BLaER1 treated with 17β-estradiol and CSF1 and Interleukin-3, amounts not matched to agents 10 nM and 100 nM (cell line): ENCODE data around the gene SLC9C2.
"Not testable (repeated sequence)": the region's sequence is repeated elsewhere in the genome, so short reads cannot be mapped to it uniquely, and the experiment has no call there.

Experiments used
- H3K27ac ChIP-seq, 11 experiments: shearing (Covaris generic); formaldehyde crosslinking; 2 replicates each; pipeline ENCODE4 v1.8.1; 2022
- H3K27me3 ChIP-seq, 11 experiments: shearing (Covaris generic); formaldehyde crosslinking; 2 replicates each; pipeline ENCODE4 v1.8.1; 2022
- H3K36me3 ChIP-seq, 11 experiments: shearing (Covaris generic); formaldehyde crosslinking; 2 replicates each; pipeline ENCODE4 v1.8.1; 2022
- H3K4me1 ChIP-seq, 10 experiments: shearing (Covaris generic); formaldehyde crosslinking; 2 replicates each; pipeline ENCODE4 v1.8.1; 2022
- H3K4me2 ChIP-seq, 11 experiments: shearing (Covaris generic); formaldehyde crosslinking; 2 replicates each; pipeline ENCODE4 v1.8.1; 2022
- H3K4me3 ChIP-seq, 10 experiments: shearing (Covaris generic); formaldehyde crosslinking; 2 replicates each; pipeline ENCODE4 v1.8.1; 2022
- H3K9ac ChIP-seq, 11 experiments: shearing (Covaris generic); formaldehyde crosslinking; 2 replicates each; pipeline ENCODE4 v1.8.1; 2022
- H3K9me3 ChIP-seq, 11 experiments: shearing (Covaris generic); formaldehyde crosslinking; replicated peaks in 1 of 11; 2 replicates each; pipeline ENCODE4 v1.8.1; 2022
- H4K20me1 ChIP-seq, 11 experiments: shearing (Covaris generic); formaldehyde crosslinking; 2 replicates each; pipeline ENCODE4 v1.8.1; 2022
- Cebpa-rat ChIP-seq, 11 experiments: shearing (Covaris generic); IDR thresholded peaks; 2 replicates each; pipeline ENCODE4 v1.8.1; 2022

SLC9C2 gene

GRCh38 chr1:173536223-173536622 lies 66.6 kb downstream of the SLC9C2 start:
- no peak overlapping the region for H3K9ac ChIP-seq
- no peaks in the 10 kb centered on the region for H3K27me3 ChIP-seq
- no peaks in the 10 kb centered on the region for H3K4me1 ChIP-seq
- no peak overlapping the region for H3K27ac ChIP-seq
- TF ChIP-seq Cebpa-rat (IDR thresholded peaks at IDR 0.05): no peak
- no peak overlapping the region for H3K4me2 ChIP-seq
- H3K9me3 ChIP-seq: no peaks in the 10 kb centered on the region; a peak in 1 of 22 replicates
- no peak overlapping the region for H3K4me3 ChIP-seq
- H3K36me3 ChIP-seq: no peaks in the 10 kb centered on the region
- H4K20me1 ChIP-seq: no peaks in the 10 kb centered on the region

GRCh38 chr1:173532237-173532636 lies 70.6 kb downstream of the SLC9C2 start:
- no peak for TF ChIP-seq Cebpa-rat (IDR thresholded peaks at IDR 0.05)
- no peak overlapping the region for H3K27ac ChIP-seq
- H3K36me3 ChIP-seq: no peaks in the 10 kb centered on the region
- no peak overlapping the region for H3K4me2 ChIP-seq
- H3K4me1 ChIP-seq: no peaks in the 10 kb centered on the region
- H3K4me3 ChIP-seq: no peak overlapping the region
- H3K9ac ChIP-seq: no peak overlapping the region
- no peaks in the 10 kb centered on the region for H3K9me3 ChIP-seq
- no peaks in the 10 kb centered on the region for H3K27me3 ChIP-seq
- no peaks in the 10 kb centered on the region for H4K20me1 ChIP-seq

GRCh38 chr1:173530795-173531693 lies 71.8 kb downstream of the SLC9C2 start:
- Histone ChIP-seq H3K9me3 (no peaks in the 10 kb centered on the region), H3K4me2 (no peak overlapping the region), H3K27ac (no peak overlapping the region), H3K36me3 (no peaks in the 10 kb centered on the region), H3K27me3 (no peaks in the 10 kb centered on the region), H3K4me3 (no peak overlapping the region), H3K4me1 (no peaks in the 10 kb centered on the region), H4K20me1 (no peaks in the 10 kb centered on the region), H3K9ac (no peak overlapping the region)
- TF ChIP-seq Cebpa-rat (IDR thresholded peaks at IDR 0.05): no peak

GRCh38 chr1:173529106-173529505 lies 73.8 kb downstream of the SLC9C2 start:
- no peaks in the 10 kb centered on the region for H3K9me3 ChIP-seq

GRCh38 chr1:173527151-173527826 lies 75.6 kb downstream of the SLC9C2 start:
- H3K27me3 ChIP-seq: no peaks in the 10 kb centered on the region

More at GRCh38 chr1:173529106-173529505, 73.8 kb downstream of the SLC9C2 start:
- Histone ChIP-seq H3K4me2 (no peak overlapping the region), H3K27ac (no peak overlapping the region), H3K36me3 (no peaks in the 10 kb centered on the region), H4K20me1 (no peaks in the 10 kb centered on the region), H3K4me3 (no peak overlapping the region), H3K9ac (no peak overlapping the region), H3K4me1 (no peaks in the 10 kb centered on the region), H3K27me3 (no peaks in the 10 kb centered on the region)
- no peak for TF ChIP-seq Cebpa-rat (IDR thresholded peaks at IDR 0.05)

GRCh38 chr1:173525926-173526325 lies 76.9 kb downstream of the SLC9C2 start:
- Histone ChIP-seq H3K4me1 (no peaks in the 10 kb centered on the region), H3K4me2 (no peak overlapping the region), H3K27ac (no peak overlapping the region), H3K9me3 (no peaks in the 10 kb centered on the region), H3K27me3 (no peaks in the 10 kb centered on the region), H3K4me3 (no peak overlapping the region), H4K20me1 (no peaks in the 10 kb centered on the region), H3K36me3 (no peaks in the 10 kb centered on the region), H3K9ac (no peak overlapping the region)
- no peak for TF ChIP-seq Cebpa-rat (IDR thresholded peaks at IDR 0.05)

More at GRCh38 chr1:173527151-173527826, 75.6 kb downstream of the SLC9C2 start:
- no peak for TF ChIP-seq Cebpa-rat (IDR thresholded peaks at IDR 0.05)
- no peaks in the 10 kb centered on the region for H3K9me3 ChIP-seq
- no peaks in the 10 kb centered on the region for H3K4me1 ChIP-seq
- H3K4me3 ChIP-seq: no peak overlapping the region
- no peaks in the 10 kb centered on the region for H4K20me1 ChIP-seq
- H3K4me2 ChIP-seq: no peak overlapping the region
- no peaks in the 10 kb centered on the region for H3K36me3 ChIP-seq
- H3K9ac ChIP-seq: no peak overlapping the region
- no peak overlapping the region for H3K27ac ChIP-seq

- Histone ChIP-seq H3K27ac (no peak overlapping the region), H4K20me1 (no peaks in the 10 kb centered on the region), H3K4me2 (no peak overlapping the region), H3K9me3 (no peaks in the 10 kb centered on the region), H3K9ac (no peak overlapping the region), H3K4me1 (peaks cover 0 to 6% (median 0%) of the 10 kb centered on the region in 10 experiments; a peak in 1 of 20 replicates), H3K27me3 (no peaks in the 10 kb centered on the region), H3K4me3 (no peak overlapping the region), H3K36me3 (no peaks in the 10 kb centered on the region)
- TF ChIP-seq Cebpa-rat (IDR thresholded peaks at IDR 0.05): no peak
These were observed 79.5 kb downstream of the SLC9C2 start for GRCh38 chr1:173523329-173523728.

- Histone ChIP-seq H3K27ac (no peak overlapping the region), H3K4me3 (no peak overlapping the region), H3K36me3 (no peaks in the 10 kb centered on the region)
These were observed 82.1 kb downstream of the SLC9C2 start for GRCh38 chr1:173520799-173521198.

GRCh38 chr1:173514503-173514902 lies 88.4 kb downstream of the SLC9C2 start:
- not testable (repeated sequence) for H3K27me3 ChIP-seq, H3K4me3 ChIP-seq, H3K9me3 ChIP-seq, H3K27ac ChIP-seq, H4K20me1 ChIP-seq, H3K4me1 ChIP-seq, H3K9ac ChIP-seq, H3K36me3 ChIP-seq, H3K4me2 ChIP-seq

More at GRCh38 chr1:173520799-173521198, 82.1 kb downstream of the SLC9C2 start:
- Histone ChIP-seq H3K9me3 (no peaks in the 10 kb centered on the region), H3K9ac (no peak overlapping the region), H3K4me2 (no peak overlapping the region), H3K27me3 (no peaks in the 10 kb centered on the region), H4K20me1 (no peaks in the 10 kb centered on the region), H3K4me1 (peaks cover 0 to 8% (median 0%) of the 10 kb centered on the region in 10 experiments; a peak in 1 of 20 replicates)
- no peak for TF ChIP-seq Cebpa-rat (IDR thresholded peaks at IDR 0.05)
